Retinal pigment epithelial cell (primary cell): ENCODE data around the gene CGB1.

Experiments
- DNase-seq: peaks from one replicate; pipeline ENCODE4 v3.0.0-alpha.2; 2010; ENCODE audit warnings: low read depth
- H3K4me3 ChIP-seq: 2 replicates; pipeline ENCODE4 v1.5.1; 2011; ENCODE audit warnings: mild to moderate bottlenecking, low read length, control low read depth, moderate library complexity
- CTCF ChIP-seq: conservative IDR thresholded peaks from 2 replicates; pipeline ENCODE4 v1.5.1; 2011; ENCODE audit warnings: low read depth, low read length, control low read depth, inconsistent platforms

The CGB1 gene

GRCh38 chr19:49065905-49066512 lies 29.3 kb upstream of the CGB1 start:
- no peak for DNase-seq
- no peak overlapping the region for H3K4me3 ChIP-seq

GRCh38 chr19:49064768-49065611 lies 28.3 kb upstream of the CGB1 start, which contains the start of gene NTF4:
Gene NTF4 (minus strand): TSS chr19:49064818. CDS start chr19:49061997, 2,821 bp downstream.
- no peak for DNase-seq
- no peak for TF ChIP-seq CTCF
- H3K4me3 ChIP-seq: peak within 1 kb of the TSS; percentile 29

More at GRCh38 chr19:49065905-49066512, 29.3 kb upstream of the CGB1 start:
- no peak for TF ChIP-seq CTCF

- TF ChIP-seq CTCF: no peak
- no peak for DNase-seq
- H3K4me3 ChIP-seq: no peak overlapping the region
Measured at GRCh38 chr19:49064029-49064629, 27.4 kb upstream of the CGB1 start.

- no peak for TF ChIP-seq CTCF
- DNase-seq: no peak
- no peak overlapping the region for H3K4me3 ChIP-seq
Measured at GRCh38 chr19:49061445-49061844, 24.8 kb upstream of the CGB1 start.

- DNase-seq: no peak
- H3K4me3 ChIP-seq: no peak overlapping the region
- TF ChIP-seq CTCF: no peak
Measured at GRCh38 chr19:49061000-49061399, 24.3 kb upstream of the CGB1 start.

GRCh38 chr19:49059053-49059452 lies 22.4 kb upstream of the CGB1 start:
- H3K4me3 ChIP-seq: no peak overlapping the region
- no peak for TF ChIP-seq CTCF
- no peak for DNase-seq
